Measurements from ENCODE around the gene LRRC37A3. TPM values are rescaled to one million over a fixed set of nuclear protein-coding genes. Genes with fewer than 3 reads are reported as not detected.
A peak's percentile ranks its signal among the peaks of the same experiment; 100 is the strongest.
"Not testable (repeated sequence)": the region's sequence is repeated elsewhere in the genome, so short reads cannot be mapped to it uniquely, and the experiment has no call there.

The LRRC37A3 gene
- total and polyA plus RNA-seq, 4 experiments from 2014 or later = 0.60 to 42.8 (median 19.4) TPM

GRCh38 chr17:64847504-64848466, 71.5 kb downstream of the LRRC37A3 start:
- intact Hi-C loops (cut with micrococcal nuclease); H3K27me3 Mint-ChIP-seq; H3K4me1 ChIP-seq (ENCODE audit: insufficient read depth, low read length); H3K36me3 ChIP-seq (ENCODE audit: insufficient read depth, low read length); H3K4me1 Mint-ChIP-seq; H3K27me3 ChIP-seq (ENCODE audit: insufficient read depth, low read length); POLR2A ChIA-PET (ENCODE audit: partially characterized antibody); H3K36me3 Mint-ChIP-seq; H3K9me3 Mint-ChIP-seq; H3K4me3 Mint-ChIP-seq; H3K9me3 ChIP-seq (ENCODE audit: control insufficient read depth in 1 of 2, low read length in 2 of 2); CTCF ChIA-PET (ENCODE audit: partially characterized antibody); H3K27ac ChIP-seq (ENCODE audit: low read depth, low read length); H3K4me3 ChIP-seq (ENCODE audit: low read length in 2 of 2): not testable (repeated sequence)
- peak; percentile 62 to 69 (median 64) for DNase-seq
- peak overlapping the region in 1 of 7 donors; percentile 43 for H3K27ac Mint-ChIP-seq

GRCh38 chr17:64846892-64847291, 72.4 kb downstream of the LRRC37A3 start:
- H3K9me3 ChIP-seq (ENCODE audit: control insufficient read depth in 1 of 2, low read length in 2 of 2); H3K4me1 ChIP-seq (ENCODE audit: insufficient read depth, low read length); H3K27ac Mint-ChIP-seq; H3K4me1 Mint-ChIP-seq; H3K27ac ChIP-seq (ENCODE audit: low read depth, low read length); H3K36me3 Mint-ChIP-seq; H3K4me3 Mint-ChIP-seq; H3K27me3 ChIP-seq (ENCODE audit: insufficient read depth, low read length); DNase-seq; POLR2A ChIA-PET (ENCODE audit: partially characterized antibody); H3K9me3 Mint-ChIP-seq; H3K4me3 ChIP-seq (ENCODE audit: low read length in 2 of 2); H3K27me3 Mint-ChIP-seq; H3K36me3 ChIP-seq (ENCODE audit: insufficient read depth, low read length); intact Hi-C loops (cut with micrococcal nuclease): not testable (repeated sequence)
- CTCF ChIA-PET (ENCODE audit: partially characterized antibody) = interaction anchor here (0.7 kb wide), 1 partner anchor 83 kb away, joined by 3 read pairs; no protein-coding TSS in a partner anchor

- H3K27me3 Mint-ChIP-seq; intact Hi-C loops (cut with micrococcal nuclease); H3K9me3 Mint-ChIP-seq; H3K4me3 Mint-ChIP-seq; DNase-seq; H3K4me1 Mint-ChIP-seq; CTCF ChIA-PET (ENCODE audit: partially characterized antibody); H3K36me3 ChIP-seq (ENCODE audit: insufficient read depth, low read length); H3K4me3 ChIP-seq (ENCODE audit: low read length in 2 of 2); POLR2A ChIA-PET (ENCODE audit: partially characterized antibody); H3K27me3 ChIP-seq (ENCODE audit: insufficient read depth, low read length); H3K4me1 ChIP-seq (ENCODE audit: insufficient read depth, low read length); H3K36me3 Mint-ChIP-seq; H3K27ac Mint-ChIP-seq; H3K9me3 ChIP-seq (ENCODE audit: control insufficient read depth in 1 of 2, low read length in 2 of 2); H3K27ac ChIP-seq (ENCODE audit: low read depth, low read length): not testable (repeated sequence)
Observed at GRCh38 chr17:64843918-64844317, 75.4 kb downstream of the LRRC37A3 start.

- intact Hi-C loops (cut with micrococcal nuclease); POLR2A ChIA-PET (ENCODE audit: partially characterized antibody): not testable (repeated sequence)
Observed at GRCh38 chr17:64842900-64843299, 76.4 kb downstream of the LRRC37A3 start.

GRCh38 chr17:64840960-64841359, 78.3 kb downstream of the LRRC37A3 start:
- POLR2A ChIA-PET (ENCODE audit: partially characterized antibody); intact Hi-C loops (cut with micrococcal nuclease): not testable (repeated sequence)
- H3K27ac Mint-ChIP-seq = peak overlapping the region in 2 of 7 donors; percentile 27 to 57

More at GRCh38 chr17:64842900-64843299, 76.4 kb downstream of the LRRC37A3 start:
- H3K4me3 ChIP-seq (ENCODE audit: low read length in 2 of 2); DNase-seq; H3K27me3 ChIP-seq (ENCODE audit: insufficient read depth, low read length); H3K4me3 Mint-ChIP-seq; H3K9me3 ChIP-seq (ENCODE audit: control insufficient read depth in 1 of 2, low read length in 2 of 2); H3K27ac Mint-ChIP-seq; H3K9me3 Mint-ChIP-seq; H3K36me3 ChIP-seq (ENCODE audit: insufficient read depth, low read length); H3K27me3 Mint-ChIP-seq; H3K27ac ChIP-seq (ENCODE audit: low read depth, low read length); CTCF ChIA-PET (ENCODE audit: partially characterized antibody); H3K4me1 ChIP-seq (ENCODE audit: insufficient read depth, low read length); H3K36me3 Mint-ChIP-seq; H3K4me1 Mint-ChIP-seq: not testable (repeated sequence)

GRCh38 chr17:64838513-64838912, 80.8 kb downstream of the LRRC37A3 start:
- peak overlapping the region in 1 of 8 donors; percentile 32 for H3K4me3 Mint-ChIP-seq
- H3K9me3 Mint-ChIP-seq; H3K27ac Mint-ChIP-seq; POLR2A ChIA-PET (ENCODE audit: partially characterized antibody); H3K36me3 ChIP-seq (ENCODE audit: insufficient read depth, low read length); H3K9me3 ChIP-seq (ENCODE audit: control insufficient read depth in 1 of 2, low read length in 2 of 2); H3K4me1 ChIP-seq (ENCODE audit: insufficient read depth, low read length); H3K4me3 ChIP-seq (ENCODE audit: low read length in 2 of 2); H3K27me3 ChIP-seq (ENCODE audit: insufficient read depth, low read length); H3K27me3 Mint-ChIP-seq; DNase-seq; H3K27ac ChIP-seq (ENCODE audit: low read depth, low read length); H3K36me3 Mint-ChIP-seq: not testable (repeated sequence)
- intact Hi-C loops (cut with micrococcal nuclease) = loop anchor here (5.0 kb wide), 1 partner anchor 56 kb away; no protein-coding TSS in a partner anchor
- CTCF ChIA-PET (ENCODE audit: partially characterized antibody) = interaction anchor here (0.7 kb wide), 1 partner anchor 333 kb away, joined by 3 read pairs; no protein-coding TSS in a partner anchor
- H3K4me1 Mint-ChIP-seq = peaks cover 13 to 30% (median 15%) of the 10 kb centered on the region in 4 donors

More at GRCh38 chr17:64840960-64841359, 78.3 kb downstream of the LRRC37A3 start:
- H3K4me1 ChIP-seq (ENCODE audit: insufficient read depth, low read length); H3K27me3 ChIP-seq (ENCODE audit: insufficient read depth, low read length); H3K36me3 ChIP-seq (ENCODE audit: insufficient read depth, low read length); H3K9me3 Mint-ChIP-seq; H3K27ac ChIP-seq (ENCODE audit: low read depth, low read length); H3K4me3 Mint-ChIP-seq; H3K4me1 Mint-ChIP-seq; H3K27me3 Mint-ChIP-seq; H3K36me3 Mint-ChIP-seq; H3K9me3 ChIP-seq (ENCODE audit: control insufficient read depth in 1 of 2, low read length in 2 of 2); DNase-seq; H3K4me3 ChIP-seq (ENCODE audit: low read length in 2 of 2): not testable (repeated sequence)
- CTCF ChIA-PET (ENCODE audit: partially characterized antibody) = interaction anchor here (0.6 kb wide), 2 partner anchors 1602 to 1696 kb away, joined by 3 read pairs; no protein-coding TSS in a partner anchor

GRCh38 chr17:64837018-64837761, 82.1 kb downstream of the LRRC37A3 start:
- Mint-ChIP-seq H3K27ac (peak overlapping the region; percentile 85 to 97 (median 95)), H3K4me1 (peaks cover 13 to 30% (median 15%) of the 10 kb centered on the region in 4 donors), H3K4me3 (peak overlapping the region; percentile 89 to 94 (median 92))
- POLR2A ChIA-PET (ENCODE audit: partially characterized antibody) = interaction anchor here (0.6 to 1.9 kb wide), 5 partner anchors 22 to 213 kb away, joined by 3 to 6 read pairs (median 3); partner anchors contain the start of gene LRRC37A3
- H3K27me3 Mint-ChIP-seq; H3K36me3 Mint-ChIP-seq; H3K27me3 ChIP-seq (ENCODE audit: insufficient read depth, low read length); H3K4me1 ChIP-seq (ENCODE audit: insufficient read depth, low read length); H3K36me3 ChIP-seq (ENCODE audit: insufficient read depth, low read length); H3K9me3 ChIP-seq (ENCODE audit: control insufficient read depth in 1 of 2, low read length in 2 of 2); H3K9me3 Mint-ChIP-seq: not testable (repeated sequence)
- Histone ChIP-seq H3K27ac (ENCODE audit: low read depth, low read length) (peak overlapping the region; percentile 68), H3K4me3 (ENCODE audit: low read length in 2 of 2) (peak overlapping the region in 1 of 2 donors; percentile 55)
- peak; percentile 83 to 88 (median 87) for DNase-seq
- intact Hi-C loops (cut with micrococcal nuclease) = loop anchor here (5.0 kb wide), 1 partner anchor 55 kb away; no protein-coding TSS in a partner anchor
- CTCF ChIA-PET (ENCODE audit: partially characterized antibody) = interaction anchor here (0.7 to 1.1 kb wide), 4 partner anchors 57 to 1676 kb away, joined by 3 to 4 read pairs (median 3); partner anchors contain the start of gene RGS9
